Measurements from ENCODE around the gene ST6GALNAC6. TPM values are rescaled to one million over a fixed set of nuclear protein-coding genes. Genes with fewer than 3 reads are reported as not detected.
A peak's percentile ranks its signal among the peaks of the same experiment; 100 is the strongest.

Gene ST6GALNAC6
- total and polyA plus RNA-seq, 7 experiments from 2014 or later = 28.3 to 125 (median 86.9) TPM

GRCh38 chr9:127941062-127941960 is 41.9 kb upstream of the ST6GALNAC6 start:
- intact Hi-C loops (cut with micrococcal nuclease) = loop anchor here in 1 of 2 donors (5.0 kb wide), 1 partner anchor 41 kb away; the partner anchor contains the start of gene EEIG1
- H3K36me3 ChIP-seq (ENCODE audit: control insufficient read depth in 2 of 3, insufficient read depth in 3 of 3, low read length in 3 of 3) = peaks cover 13 to 67% (median 17%) of the 10 kb centered on the region in 3 experiments
- H3K36me3 Mint-ChIP-seq = peaks cover 0 to 36% (median 24%) of the 10 kb centered on the region in 5 donors

GRCh38 chr9:127940593-127940992 is 41.2 kb upstream of the ST6GALNAC6 start:
- H3K4me1 Mint-ChIP-seq = peaks cover 36 to 65% (median 56%) of the 10 kb centered on the region in 7 donors
- Histone ChIP-seq H3K36me3 (ENCODE audit: control insufficient read depth in 2 of 3, insufficient read depth in 3 of 3, low read length in 3 of 3) (peaks cover 13 to 60% (median 20%) of the 10 kb centered on the region in 3 experiments), H3K9me3 (ENCODE audit: control insufficient read depth in 2 of 3, low read length in 3 of 3) (no peaks in the 10 kb centered on the region), H3K4me1 (ENCODE audit: control insufficient read depth in 2 of 2, insufficient read depth in 2 of 2, low read length in 2 of 2) (peaks cover 27 to 32% of the 10 kb centered on the region in 2 donors), H3K4me3 (ENCODE audit: low read length) (no peak overlapping the region), H3K27ac (ENCODE audit: low read depth, low read length) (no peak overlapping the region), H3K27me3 (ENCODE audit: control insufficient read depth in 2 of 2, insufficient read depth in 2 of 2, low read length in 2 of 2) (no peaks in the 10 kb centered on the region)
- intact Hi-C loops (cut with micrococcal nuclease) = loop anchor here in 1 of 2 donors (5.0 kb wide), 1 partner anchor 42 kb away; the partner anchor contains the start of gene EEIG1
- CTCF ChIA-PET = interaction anchor here (1.0 to 7.2 kb wide), 4 partner anchors 13 to 94 kb away, joined by 3 to 110 read pairs (median 20); no protein-coding TSS in a partner anchor
- POLR2A ChIA-PET = interaction anchor here (1.3 to 61.3 kb wide), 6 partner anchors 9 to 132 kb away, joined by 3 to 1719 read pairs (median 5); partner anchors contain the start of gene EEIG1
- no peak for ATAC-seq
- DNase-seq = no peak
- peak overlapping the region; percentile 43 to 74 (median 58) for H3K27ac Mint-ChIP-seq
- H3K9me3 Mint-ChIP-seq = peaks cover 0 to 27% (median 0%) of the 10 kb centered on the region in 11 donors
- peaks cover 0 to 4% (median 0%) of the 10 kb centered on the region in 5 donors for H3K27me3 Mint-ChIP-seq
- peak overlapping the region in 2 of 10 donors; percentile 11 to 13 for H3K4me3 Mint-ChIP-seq
- H3K36me3 Mint-ChIP-seq = peaks cover 0 to 41% (median 28%) of the 10 kb centered on the region in 5 donors

More at GRCh38 chr9:127941062-127941960, 41.9 kb upstream of the ST6GALNAC6 start:
- peaks cover 0 to 20% (median 0%) of the 10 kb centered on the region in 11 donors for H3K9me3 Mint-ChIP-seq
- peaks cover 0 to 4% (median 0%) of the 10 kb centered on the region in 5 donors for H3K27me3 Mint-ChIP-seq
- ChIA-PET CTCF (interaction anchor here (0.9 to 7.2 kb wide), 12 partner anchors 11 to 166 kb away, joined by 3 to 110 read pairs (median 4); no protein-coding TSS in a partner anchor), POLR2A (interaction anchor here (0.6 to 61.3 kb wide), 12 partner anchors 8 to 131 kb away, joined by 3 to 1719 read pairs (median 4); partner anchors contain the start of gene EEIG1)
- Histone ChIP-seq H3K4me3 (ENCODE audit: low read length) (no peak overlapping the region), H3K9me3 (ENCODE audit: control insufficient read depth in 2 of 3, low read length in 3 of 3) (no peaks in the 10 kb centered on the region), H3K27ac (ENCODE audit: low read depth, low read length) (peak overlapping the region; percentile 41), H3K27me3 (ENCODE audit: control insufficient read depth in 2 of 2, insufficient read depth in 2 of 2, low read length in 2 of 2) (no peaks in the 10 kb centered on the region), H3K4me1 (ENCODE audit: control insufficient read depth in 2 of 2, insufficient read depth in 2 of 2, low read length in 2 of 2) (peaks cover 20 to 25% of the 10 kb centered on the region in 2 donors)
- peaks cover 30 to 64% (median 49%) of the 10 kb centered on the region in 7 donors for H3K4me1 Mint-ChIP-seq
- ATAC-seq = no peak
- peak overlapping the region in 1 of 10 donors; percentile 13 for H3K4me3 Mint-ChIP-seq
- peak overlapping the region in 8 of 9 donors; percentile 13 to 79 (median 72) for H3K27ac Mint-ChIP-seq
- no peak for DNase-seq

DNA sequence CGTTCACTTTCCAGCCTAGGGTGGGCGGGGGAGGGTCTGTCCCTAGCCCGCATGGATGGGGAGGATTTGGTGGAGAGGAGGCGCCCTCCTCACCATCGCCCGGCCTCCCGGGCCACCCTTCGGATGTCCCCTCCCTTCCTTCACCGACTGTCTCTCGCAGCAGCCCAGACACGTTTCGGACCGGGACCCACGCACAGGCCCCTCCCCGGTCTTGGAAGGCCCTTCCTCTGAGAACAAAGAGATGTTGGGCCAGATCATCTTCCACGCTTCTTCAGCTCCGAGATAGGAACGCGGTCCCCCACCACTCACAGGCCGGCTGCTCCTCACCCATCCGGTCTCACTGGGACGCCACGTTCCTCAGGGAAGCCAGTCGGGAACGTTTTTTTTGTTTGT is 38.9 kb upstream of the ST6GALNAC6 start:
- Mint-ChIP-seq H3K4me3 (peak overlapping the region in 9 of 10 donors; percentile 44 to 98 (median 71)), H3K36me3 (peaks cover 0 to 26% (median 18%) of the 10 kb centered on the region in 5 donors), H3K4me1 (peaks cover 39 to 64% (median 53%) of the 10 kb centered on the region in 7 donors), H3K27ac (peak overlapping the region; percentile 73 to 99 (median 95)), H3K27me3 (peaks cover 0 to 4% (median 0%) of the 10 kb centered on the region in 5 donors), H3K9me3 (peaks cover 0 to 29% (median 0%) of the 10 kb centered on the region in 11 donors)
- no peak for ATAC-seq
- ChIA-PET CTCF (interaction anchor here (1.1 to 7.2 kb wide), 2 partner anchors 8 to 97 kb away, joined by 3 to 110 read pairs; no protein-coding TSS in a partner anchor), POLR2A (interaction anchor here (0.7 to 61.3 kb wide), 4 partner anchors 9 to 129 kb away, joined by 3 to 1719 read pairs (median 12); partner anchors contain the start of genes EEIG1, NAIF1 and PIP5KL1)
- H3K9me3 ChIP-seq (ENCODE audit: control insufficient read depth in 2 of 3, low read length in 3 of 3) = no peaks in the 10 kb centered on the region
- peaks cover 4 to 44% (median 18%) of the 10 kb centered on the region in 3 experiments for H3K36me3 ChIP-seq (ENCODE audit: control insufficient read depth in 2 of 3, insufficient read depth in 3 of 3, low read length in 3 of 3)
- H3K27ac ChIP-seq (ENCODE audit: low read depth, low read length) = peak overlapping the region; percentile 78
- peaks cover 24 to 29% of the 10 kb centered on the region in 2 donors for H3K4me1 ChIP-seq (ENCODE audit: control insufficient read depth in 2 of 2, insufficient read depth in 2 of 2, low read length in 2 of 2)
- no peaks in the 10 kb centered on the region for H3K27me3 ChIP-seq (ENCODE audit: control insufficient read depth in 2 of 2, insufficient read depth in 2 of 2, low read length in 2 of 2)
- no peak for DNase-seq
- peak overlapping the region; percentile 88 for H3K4me3 ChIP-seq (ENCODE audit: low read length)
- intact Hi-C loops (cut with micrococcal nuclease) = loop anchor here in 1 of 2 donors (5.0 kb wide), 1 partner anchor 189 kb away; the partner anchor contains the start of gene PTGES2

- Mint-ChIP-seq H3K27ac (peak within 1 kb of the TSS; percentile 88 to 99 (median 95)), H3K9me3 (peaks cover 0 to 31% (median 0%) of the 10 kb centered on the region in 11 donors), H3K27me3 (peaks cover 0 to 4% (median 0%) of the 10 kb centered on the region in 5 donors), H3K36me3 (peaks cover 0 to 19% (median 11%) of the 10 kb centered on the region in 5 donors), H3K4me3 (peak within 1 kb of the TSS; percentile 85 to 98 (median 92)), H3K4me1 (peaks cover 38 to 62% (median 48%) of the 10 kb centered on the region in 7 donors)
- peak within 1 kb of the TSS; percentile 88 for H3K4me3 ChIP-seq (ENCODE audit: low read length)
- H3K36me3 ChIP-seq (ENCODE audit: control insufficient read depth in 2 of 3, insufficient read depth in 3 of 3, low read length in 3 of 3) = peaks cover 0 to 37% (median 11%) of the 10 kb centered on the region in 3 experiments
- ATAC-seq (peak; percentile 96), DNase-seq (peak; percentile 71 to 90 (median 88))
- H3K27me3 ChIP-seq (ENCODE audit: control insufficient read depth in 2 of 2, insufficient read depth in 2 of 2, low read length in 2 of 2) = no peaks in the 10 kb centered on the region
- no peaks in the 10 kb centered on the region for H3K9me3 ChIP-seq (ENCODE audit: control insufficient read depth in 2 of 3, low read length in 3 of 3)
- ChIA-PET POLR2A (interaction anchor here (0.6 to 61.3 kb wide), 10 partner anchors 9 to 134 kb away, joined by 3 to 1719 read pairs (median 3); partner anchors contain the start of genes EEIG1 and PIP5KL1), CTCF (interaction anchor here (1.1 kb wide), 1 partner anchor 92 kb away, joined by 6 read pairs; no protein-coding TSS in a partner anchor)
- intact Hi-C loops (cut with micrococcal nuclease) = loop anchor here (1.0 to 5.0 kb wide), 3 partner anchors 10 to 190 kb away; partner anchors contain the start of genes NAIF1 (in 1 of the 2) and PTGES2 (in 1 of the 2)
- H3K27ac ChIP-seq (ENCODE audit: low read depth, low read length) = peak within 1 kb of the TSS; percentile 78
- H3K4me1 ChIP-seq (ENCODE audit: control insufficient read depth in 2 of 2, insufficient read depth in 2 of 2, low read length in 2 of 2) = peaks cover 24 to 25% of the 10 kb centered on the region in 2 donors
Observed at GRCh38 chr9:127937388-127938297, 38.2 kb upstream of the ST6GALNAC6 start, which contains the start of gene DPM2. Gene DPM2 (minus strand): TSS chr9:127937854. CDS start chr9:127937820, 34 bp downstream.

- Mint-ChIP-seq H3K27ac (peak overlapping the region; percentile 88 to 99 (median 95)), H3K9me3 (peaks cover 0 to 29% (median 0%) of the 10 kb centered on the region in 11 donors), H3K4me3 (peak overlapping the region; percentile 85 to 98 (median 92)), H3K36me3 (peaks cover 0 to 19% (median 11%) of the 10 kb centered on the region in 5 donors), H3K4me1 (peaks cover 35 to 61% (median 47%) of the 10 kb centered on the region in 7 donors), H3K27me3 (peaks cover 0 to 4% (median 0%) of the 10 kb centered on the region in 5 donors)
- Histone ChIP-seq H3K9me3 (ENCODE audit: control insufficient read depth in 2 of 3, low read length in 3 of 3) (no peaks in the 10 kb centered on the region), H3K4me1 (ENCODE audit: control insufficient read depth in 2 of 2, insufficient read depth in 2 of 2, low read length in 2 of 2) (peaks cover 24 to 25% of the 10 kb centered on the region in 2 donors), H3K4me3 (ENCODE audit: low read length) (peak overlapping the region; percentile 88), H3K36me3 (ENCODE audit: control insufficient read depth in 2 of 3, insufficient read depth in 3 of 3, low read length in 3 of 3) (peaks cover 0 to 31% (median 5%) of the 10 kb centered on the region in 3 experiments), H3K27me3 (ENCODE audit: control insufficient read depth in 2 of 2, insufficient read depth in 2 of 2, low read length in 2 of 2) (no peaks in the 10 kb centered on the region), H3K27ac (ENCODE audit: low read depth, low read length) (peak overlapping the region; percentile 78)
- no peak for ATAC-seq
- ChIA-PET CTCF (interaction anchor here (1.1 kb wide), 1 partner anchor 92 kb away, joined by 6 read pairs; no protein-coding TSS in a partner anchor), POLR2A (interaction anchor here (0.7 to 61.3 kb wide), 9 partner anchors 8 to 135 kb away, joined by 3 to 1719 read pairs (median 3); partner anchors contain the start of genes EEIG1 and PIP5KL1)
- no peak for DNase-seq
- intact Hi-C loops (cut with micrococcal nuclease) = loop anchor here (1.0 to 5.0 kb wide), 3 partner anchors 10 to 190 kb away; partner anchors contain the start of genes NAIF1 (in 1 of the 2) and PTGES2 (in 1 of the 2)
Observed at GRCh38 chr9:127937056-127937387, 37.6 kb upstream of the ST6GALNAC6 start.

Data from naive thymus-derived CD4-positive, alpha-beta T cell (primary cell).